HCT116 (cell line): ENCODE results near the gene OPCML. TPM values are rescaled to one million over a fixed set of nuclear protein-coding genes. Genes with fewer than 3 reads are reported as not detected.

Experiments
- ATAC-seq: fragments of 200-7000 bp; cut with Tn5 transposase; 2 replicates; pipeline ENCODE4 v1.9.1; 2020; ENCODE audit warnings: mild to moderate bottlenecking, moderate library complexity
- BruUV-seq: library from RNA; stranded (reverse); fragments of 400-500 nt; replicated peaks from 2 replicates; lab custom pipeline; 2021; lab: Mats Ljungman, UMichigan
- CTCF ChIA-PET: fragments of 300-600 bp; sonication (Branson Sonifier 250); formaldehyde crosslinking; loops from one replicate; lab custom pipeline; 2021; ENCODE audit warnings: antibody characterized with exemption; lab: Charles Lee
- POLR2A ChIA-PET: fragments of 300-600, 350-600 bp; sonication (Branson Sonifier 250); formaldehyde crosslinking; loops from one replicate; lab custom pipeline; 2021; ENCODE audit warnings: antibody characterized with exemption; lab: Charles Lee
- RAD21 ChIA-PET, 2 experiments: fragments of 300-600 bp; sonication (Branson Sonifier 250); formaldehyde crosslinking; loops; one replicate each; lab custom pipeline; 2023; ENCODE audit warnings: low total read pairs in 2 of 2; ENCODE audit not compliant: uncharacterized antibody in 2 of 2, unreplicated experiment in 2 of 2, low non-redundant PET in 1 of 2; lab: Charles Lee
- DNase-seq: peaks from one replicate; pipeline ENCODE4 v3.0.0-alpha.2; 2010; ENCODE audit warnings: low read depth, low spot score
- H2AFZ ChIP-seq: fragments of 200-600 bp; shearing (Covaris generic), sonication (generic); 2 replicates; pipeline ENCODE4 v1.6.1; 2017; ENCODE audit warnings: low read depth, mixed run types, mixed read lengths, antibody characterized with exemption, low read length; ENCODE audit not compliant: poor library complexity, severe bottlenecking
- H3K27ac ChIP-seq: 2 replicates; pipeline ENCODE4 v1.5.1; 2012; ENCODE audit warnings: low read depth, low read length
- H3K27me3 ChIP-seq: fragments of 200-600 bp; sonication (generic); 2 replicates; pipeline ENCODE4 v1.6.1; 2016; ENCODE audit warnings: mixed run types, low read length, mixed read lengths; ENCODE audit not compliant: insufficient read depth
- H3K36me3 ChIP-seq, 2 experiments: fragments of 200-500 bp in 1 of 2; fragments of 200-600 bp in 1 of 2; sonication (Bioruptor generic) in 1 of 2; sonication (generic) in 1 of 2; 2 replicates each; pipeline versions ENCODE4 v1.5.1 to v1.6.1; 2014 to 2016; ENCODE audit warnings: low read length in 2 of 2, inconsistent platforms in 1 of 2, mixed read lengths in 1 of 2, mixed run types in 1 of 2; ENCODE audit not compliant: insufficient read depth in 2 of 2, control insufficient read depth in 1 of 2
- H3K4me1 ChIP-seq, 2 experiments: fragments of 200-600 bp in 1 of 2; sonication (generic) in 1 of 2; 2 replicates each; pipeline versions ENCODE4 v1.5.1 to v1.6.1; 2012 to 2017; ENCODE audit warnings: low read length in 2 of 2, inconsistent platforms in 1 of 2, mild to moderate bottlenecking in 1 of 2, mixed read lengths in 1 of 2, mixed run types in 1 of 2, moderate library complexity in 1 of 2; ENCODE audit not compliant: insufficient read depth in 2 of 2, control insufficient read depth in 1 of 2
- H3K4me2 ChIP-seq: fragments of 200-600 bp; sonication (generic); 2 replicates; pipeline ENCODE4 v1.6.1; 2017; ENCODE audit warnings: mixed run types, low read length, mixed read lengths
- H3K4me3 ChIP-seq, 2 experiments: fragments of 200-600 bp in 1 of 2; sonication (generic) in 1 of 2; replicated peaks in 1 of 2; 2 replicates each; pipeline ENCODE4 v1.5.1; 2011 to 2016; ENCODE audit warnings: low read length in 2 of 2, control low read depth in 1 of 2, low read depth in 1 of 2, mild to moderate bottlenecking in 1 of 2, mixed read lengths in 1 of 2, mixed run types in 1 of 2
- H3K79me2 ChIP-seq: fragments of 200-600 bp; sonication (generic); 2 replicates; pipeline ENCODE4 v1.6.1; 2017; ENCODE audit warnings: mild to moderate bottlenecking, mixed run types, low read length, moderate library complexity, mixed read lengths; ENCODE audit not compliant: insufficient read depth
- H3K9ac ChIP-seq: fragments of 200-600 bp; sonication (generic); 2 replicates; pipeline ENCODE4 v1.6.1; 2016; ENCODE audit warnings: low read length, mixed read lengths
- H3K9me2 ChIP-seq: fragments of 200-600 bp; sonication (generic), shearing (Covaris generic); 2 replicates; pipeline ENCODE4 v1.6.1; 2017; ENCODE audit warnings: mixed run types, mild to moderate bottlenecking, moderate library complexity; ENCODE audit not compliant: insufficient read depth
- H3K9me3 ChIP-seq, 2 experiments: fragments of 200-500 bp in 1 of 2; fragments of 200-600 bp in 1 of 2; sonication (Bioruptor generic) in 1 of 2; sonication (generic) in 1 of 2; 2 replicates each; pipeline ENCODE4 v1.6.1; 2014 to 2017; ENCODE audit warnings: low read length in 2 of 2, mixed read lengths in 2 of 2, inconsistent platforms in 1 of 2, low read depth in 1 of 2, mild to moderate bottlenecking in 1 of 2, mixed run types in 1 of 2, moderate library complexity in 1 of 2; ENCODE audit not compliant: control insufficient read depth in 1 of 2, insufficient read depth in 1 of 2
- H4K20me1 ChIP-seq: fragments of 200-600 bp; sonication (generic), shearing (Covaris generic); 2 replicates; pipeline ENCODE4 v1.6.1; 2017; ENCODE audit warnings: mixed run types, mild to moderate bottlenecking, moderate library complexity; ENCODE audit not compliant: insufficient read depth
- ATF3 ChIP-seq: IDR thresholded peaks from 2 replicates; pipeline ENCODE4 v1.6.1; 2012
- CEBPB ChIP-seq: IDR thresholded peaks from 2 replicates; pipeline ENCODE4 v1.6.1; 2012; ENCODE audit warnings: low read depth
- ELF1 ChIP-seq: IDR thresholded peaks from 2 replicates; pipeline ENCODE4 v1.6.1; 2012; ENCODE audit warnings: low read depth, borderline replicate concordance
- EZH2phosphoT487 ChIP-seq: fragments of 200-600 bp; IDR thresholded peaks from 2 replicates; pipeline ENCODE4 v1.6.1; 2018; ENCODE audit warnings: antibody characterized with exemption, borderline replicate concordance
- POLR2AphosphoS5 ChIP-seq: IDR thresholded peaks from 2 replicates; pipeline ENCODE4 v1.6.1; 2011; ENCODE audit warnings: mild to moderate bottlenecking, low read depth, low read length, moderate library complexity
- SIN3A ChIP-seq: IDR thresholded peaks from 2 replicates; pipeline ENCODE4 v1.6.1; 2012; ENCODE audit warnings: low read depth
- SRF ChIP-seq: IDR thresholded peaks from 2 replicates; pipeline ENCODE4 v1.6.1; 2012; ENCODE audit warnings: low read depth
- ZBTB33 ChIP-seq: IDR thresholded peaks from 2 replicates; pipeline ENCODE4 v1.6.1; 2011; ENCODE audit warnings: mild to moderate bottlenecking, low read length, moderate library complexity; ENCODE audit not compliant: insufficient replicate concordance; ENCODE audit errors: extremely low read depth
- ZFX ChIP-seq: fragments of 450-650 bp; IDR thresholded peaks from 2 replicates; pipeline ENCODE4 v1.6.1; 2017
- intact Hi-C: fragments of 100-400 bp; cut with micrococcal nuclease; formaldehyde crosslinking; loops from 2 replicates; pipeline ENCODE4 v1.10.0; 2022
- total RNA-seq: library from RNA; stranded (reverse); gene quantifications from one replicate; pipeline ENCODE4 v1.2.1, GENCODE V29; 2021; ENCODE audit not compliant: unreplicated experiment
- TF ChIP-seq, protein P1 (sequence below), 3 experiments: fragments of 200-600 bp in 1 of 3; sonication (generic) in 1 of 3; IDR thresholded peaks in 2 of 3; conservative IDR thresholded peaks in 1 of 3; 2 replicates each; pipeline ENCODE4 v1.5.1; 2012 to 2017; ENCODE audit warnings: low read depth in 2 of 3, low read length in 2 of 3, antibody characterized with exemption in 1 of 3, borderline replicate concordance in 1 of 3, control low read depth in 1 of 3, mild to moderate bottlenecking in 1 of 3, mixed read lengths in 1 of 3, mixed run types in 1 of 3, moderate library complexity in 1 of 3; ENCODE audit not compliant: insufficient read depth in 1 of 3

The OPCML gene
- total RNA-seq, 1 experiment from 2014 or later = not detected

DNA sequence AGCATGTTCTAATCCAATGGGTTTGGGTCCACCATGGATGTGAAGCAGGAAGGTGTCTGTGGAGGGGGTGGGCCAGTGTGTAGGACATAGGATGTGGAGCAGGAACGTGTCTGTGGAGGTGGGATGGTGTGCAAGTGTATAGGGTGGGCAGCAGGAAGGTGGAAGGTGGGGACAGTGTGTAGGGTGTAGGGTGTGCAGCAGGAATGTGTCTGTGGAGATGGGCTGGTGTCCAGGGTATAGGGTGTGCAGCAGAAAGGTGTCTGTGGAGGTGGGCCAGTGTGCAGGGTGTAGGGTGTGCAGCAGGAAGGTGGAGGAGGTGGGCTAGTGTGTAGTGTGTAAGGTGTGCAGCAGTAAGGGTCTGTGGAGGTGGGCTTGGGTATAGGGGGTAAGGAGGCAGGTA, 1093.9 kb downstream of the OPCML start:
- intact Hi-C loops = no loop called here
- H3K27ac ChIP-seq = no peak overlapping the region
- no peaks in the 10 kb centered on the region for H3K9me2 ChIP-seq
- H3K9ac ChIP-seq = no peak overlapping the region
- no peaks in the 10 kb centered on the region for H3K4me1 ChIP-seq
- TF ChIP-seq, protein P1, sequence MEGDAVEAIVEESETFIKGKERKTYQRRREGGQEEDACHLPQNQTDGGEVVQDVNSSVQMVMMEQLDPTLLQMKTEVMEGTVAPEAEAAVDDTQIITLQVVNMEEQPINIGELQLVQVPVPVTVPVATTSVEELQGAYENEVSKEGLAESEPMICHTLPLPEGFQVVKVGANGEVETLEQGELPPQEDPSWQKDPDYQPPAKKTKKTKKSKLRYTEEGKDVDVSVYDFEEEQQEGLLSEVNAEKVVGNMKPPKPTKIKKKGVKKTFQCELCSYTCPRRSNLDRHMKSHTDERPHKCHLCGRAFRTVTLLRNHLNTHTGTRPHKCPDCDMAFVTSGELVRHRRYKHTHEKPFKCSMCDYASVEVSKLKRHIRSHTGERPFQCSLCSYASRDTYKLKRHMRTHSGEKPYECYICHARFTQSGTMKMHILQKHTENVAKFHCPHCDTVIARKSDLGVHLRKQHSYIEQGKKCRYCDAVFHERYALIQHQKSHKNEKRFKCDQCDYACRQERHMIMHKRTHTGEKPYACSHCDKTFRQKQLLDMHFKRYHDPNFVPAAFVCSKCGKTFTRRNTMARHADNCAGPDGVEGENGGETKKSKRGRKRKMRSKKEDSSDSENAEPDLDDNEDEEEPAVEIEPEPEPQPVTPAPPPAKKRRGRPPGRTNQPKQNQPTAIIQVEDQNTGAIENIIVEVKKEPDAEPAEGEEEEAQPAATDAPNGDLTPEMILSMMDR (IDR thresholded peaks at IDR 0.05 in 2 of 3, conservative IDR thresholded peaks at IDR 0.05 in 1 of 3; ENCODE audit: borderline replicate concordance in 1 of 3, insufficient read depth in 1 of 3, low read depth in 2 of 3, low read length in 2 of 3) = no peak
- no peak for TF ChIP-seq EZH2phosphoT487
- no peak for TF ChIP-seq ELF1
- TF ChIP-seq POLR2AphosphoS5 = no peak
- TF ChIP-seq SIN3A = no peak
- no peak for TF ChIP-seq ZFX
- TF ChIP-seq ATF3 = no peak
- no peak for TF ChIP-seq SRF
- TF ChIP-seq CEBPB = no peak
- no peak for TF ChIP-seq ZBTB33
- TF ChIP-seq, all 23 proteins: peak for 0
- H3K4me2 ChIP-seq = no peak overlapping the region
- DNase-seq (no peak), ATAC-seq (no peak)
- ChIA-PET CTCF (no interaction called here), POLR2A (no interaction called here), RAD21 (no interaction called here)
- BruUV-seq = no TSS peak
- no peaks in the 10 kb centered on the region for H3K36me3 ChIP-seq
- H2AFZ ChIP-seq = no peak overlapping the region
- no peaks in the 10 kb centered on the region for H3K79me2 ChIP-seq
- no peaks in the 10 kb centered on the region for H3K27me3 ChIP-seq
- peaks cover 13 to 36% of the 10 kb centered on the region in 2 experiments; a peak in 2 of 4 replicates for H3K9me3 ChIP-seq
- no peaks in the 10 kb centered on the region for H4K20me1 ChIP-seq
- no peak overlapping the region for H3K4me3 ChIP-seq
